AG04449 (cell line): ENCODE data around the gene YPEL1.

Experiments used
- CTCF ChIA-PET: fragments of 350-600 bp; formaldehyde crosslinking; extraction: SDS; loops from one replicate; lab custom pipeline; 2021; ENCODE audit warnings: antibody characterized with exemption; lab: Yijun Ruan, JAX
- POLR2A ChIA-PET: fragments of 400-600, 350-600 bp; formaldehyde crosslinking; extraction: SDS; loops from one replicate; lab custom pipeline; 2020; ENCODE audit warnings: antibody characterized with exemption, inconsistent platforms; lab: Yijun Ruan, JAX
- DNase-seq: peaks from one replicate; pipeline ENCODE4 v3.0.0-alpha.2; 2010; ENCODE audit warnings: low read depth, low spot score
- H3K4me3 ChIP-seq: 2 replicates; pipeline ENCODE4 v1.5.1; 2011; ENCODE audit warnings: low read depth, mild to moderate bottlenecking, control low read depth, low read length
- TF ChIP-seq, protein P1 (sequence below): IDR thresholded peaks from one replicate; pipeline ENCODE4 v1.5.1; 2011; ENCODE audit warnings: mild to moderate bottlenecking, moderate library complexity, low read length, control low read depth, inconsistent platforms; ENCODE audit not compliant: insufficient read depth; ENCODE audit errors: missing control alignments

Gene YPEL1

DNA sequence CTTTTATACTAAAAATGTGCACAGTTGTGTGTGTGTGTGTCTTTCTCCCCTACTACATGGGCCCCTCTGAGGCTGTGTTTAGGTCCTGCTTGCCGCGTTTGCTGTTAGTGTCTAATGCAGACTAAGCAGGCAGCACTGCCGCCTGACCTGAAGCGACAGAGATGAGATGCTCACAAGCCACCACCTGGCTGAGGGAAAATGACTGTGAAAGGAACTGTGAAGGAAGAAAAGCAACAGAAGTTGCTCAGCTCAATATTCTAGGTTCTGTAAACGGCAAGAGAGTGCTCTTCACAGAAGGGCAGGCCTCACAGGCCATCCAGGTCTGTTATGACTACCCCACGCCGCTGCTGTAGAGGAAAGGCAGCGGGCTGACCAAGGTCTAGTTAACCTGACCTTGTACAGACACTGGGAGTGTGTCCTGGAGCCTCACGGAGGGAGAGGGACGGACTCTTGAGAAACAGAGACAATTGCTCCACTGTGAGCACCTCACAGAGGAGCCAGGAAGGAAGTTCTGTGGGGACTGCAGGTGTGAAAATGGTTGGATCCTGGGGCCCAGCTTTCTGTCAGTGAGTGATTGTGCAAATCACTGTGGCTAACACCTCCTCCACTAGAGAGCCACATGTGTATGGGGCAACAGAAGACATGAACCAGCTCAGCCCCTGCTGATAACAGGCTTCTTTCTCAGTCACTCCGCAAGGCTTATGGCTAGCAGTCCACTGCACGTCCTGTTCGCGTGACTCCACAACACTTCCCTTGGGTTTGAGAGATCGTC is 31.3 kb upstream of the YPEL1 start:
- CTCF ChIA-PET: no interaction called here
- no peak for DNase-seq
- TF ChIP-seq, protein P1, sequence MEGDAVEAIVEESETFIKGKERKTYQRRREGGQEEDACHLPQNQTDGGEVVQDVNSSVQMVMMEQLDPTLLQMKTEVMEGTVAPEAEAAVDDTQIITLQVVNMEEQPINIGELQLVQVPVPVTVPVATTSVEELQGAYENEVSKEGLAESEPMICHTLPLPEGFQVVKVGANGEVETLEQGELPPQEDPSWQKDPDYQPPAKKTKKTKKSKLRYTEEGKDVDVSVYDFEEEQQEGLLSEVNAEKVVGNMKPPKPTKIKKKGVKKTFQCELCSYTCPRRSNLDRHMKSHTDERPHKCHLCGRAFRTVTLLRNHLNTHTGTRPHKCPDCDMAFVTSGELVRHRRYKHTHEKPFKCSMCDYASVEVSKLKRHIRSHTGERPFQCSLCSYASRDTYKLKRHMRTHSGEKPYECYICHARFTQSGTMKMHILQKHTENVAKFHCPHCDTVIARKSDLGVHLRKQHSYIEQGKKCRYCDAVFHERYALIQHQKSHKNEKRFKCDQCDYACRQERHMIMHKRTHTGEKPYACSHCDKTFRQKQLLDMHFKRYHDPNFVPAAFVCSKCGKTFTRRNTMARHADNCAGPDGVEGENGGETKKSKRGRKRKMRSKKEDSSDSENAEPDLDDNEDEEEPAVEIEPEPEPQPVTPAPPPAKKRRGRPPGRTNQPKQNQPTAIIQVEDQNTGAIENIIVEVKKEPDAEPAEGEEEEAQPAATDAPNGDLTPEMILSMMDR: no peak
- POLR2A ChIA-PET: no interaction called here
- no peak overlapping the region for H3K4me3 ChIP-seq

DNA sequence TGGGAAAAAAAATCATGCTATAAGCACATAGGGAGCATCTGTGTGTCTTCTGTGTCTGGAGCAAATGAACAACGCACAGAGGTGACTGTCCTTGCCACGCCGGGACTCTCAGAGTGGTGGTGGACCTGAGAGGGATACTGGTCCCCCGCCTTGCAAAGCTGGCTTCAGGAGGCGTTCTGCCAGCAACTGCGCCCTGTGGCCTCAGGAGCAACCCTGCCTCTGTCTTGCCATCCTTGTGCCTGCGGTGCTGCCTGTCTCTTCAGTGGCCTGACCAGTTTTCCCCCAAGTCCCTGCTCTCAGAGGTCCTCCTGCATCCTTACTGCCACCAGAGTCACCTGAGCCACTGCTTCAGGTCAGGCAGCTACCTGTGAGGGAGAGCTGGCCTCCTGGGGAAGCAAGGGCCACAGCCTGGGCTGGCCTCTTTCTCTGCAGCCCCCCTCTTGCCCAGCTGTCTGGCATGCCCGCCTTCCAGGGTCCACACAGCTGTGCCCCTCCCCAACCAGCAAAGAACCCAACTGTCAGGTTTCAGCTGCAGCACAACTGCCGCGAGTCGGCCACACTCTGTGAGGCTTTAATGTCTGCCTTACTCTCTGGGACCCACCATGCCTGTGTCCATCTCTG is 30.4 kb upstream of the YPEL1 start:
- POLR2A ChIA-PET: no interaction called here

DNA sequence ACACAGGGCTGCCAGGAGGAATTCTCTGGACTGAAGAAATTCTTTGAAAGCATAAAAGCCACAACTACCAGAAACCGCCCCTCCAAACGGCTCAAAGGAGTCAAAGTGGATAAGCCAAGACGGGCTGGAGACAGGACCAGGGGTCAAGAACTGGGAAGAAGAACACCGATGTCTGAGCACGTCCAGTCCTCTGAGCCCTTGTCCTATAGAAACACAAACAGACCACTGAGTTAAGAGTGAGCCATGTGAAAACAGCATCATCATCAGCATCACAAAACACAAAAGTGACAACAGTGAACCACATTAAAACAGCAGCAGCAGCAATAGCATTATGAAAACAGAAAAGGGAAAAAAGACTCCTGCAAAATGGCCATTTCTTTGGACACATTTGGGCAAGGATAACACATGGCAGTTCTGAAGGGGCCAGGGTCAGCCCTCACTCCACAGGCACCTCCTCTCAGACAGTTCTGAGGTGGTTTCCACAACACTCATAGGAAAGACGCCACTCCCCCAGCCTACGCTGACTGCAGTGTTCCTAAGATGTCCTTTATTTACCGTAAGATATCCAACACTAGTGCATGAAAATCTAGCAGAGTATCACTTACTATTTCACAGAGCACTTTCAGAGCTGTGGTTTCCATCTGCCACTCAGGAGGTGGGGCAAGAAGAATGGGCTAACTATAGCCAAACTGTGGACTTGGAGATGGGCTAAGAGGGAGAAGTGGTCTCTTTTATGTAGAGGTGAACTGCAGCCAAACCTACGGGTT is 28.6 kb upstream of the YPEL1 start:
- ChIA-PET POLR2A (no interaction called here), CTCF (no interaction called here)
- TF ChIP-seq, protein P1: no peak
- no peak for DNase-seq
- H3K4me3 ChIP-seq: no peak overlapping the region

More for the DNA sequence above, 30.4 kb upstream of the YPEL1 start:
- no peak overlapping the region for H3K4me3 ChIP-seq
- no peak for DNase-seq
- CTCF ChIA-PET: interaction anchor here (0.9 kb wide), 1 partner anchor 173 kb away, joined by 3 read pairs; no protein-coding TSS in a partner anchor
- TF ChIP-seq, protein P1: no peak

DNA sequence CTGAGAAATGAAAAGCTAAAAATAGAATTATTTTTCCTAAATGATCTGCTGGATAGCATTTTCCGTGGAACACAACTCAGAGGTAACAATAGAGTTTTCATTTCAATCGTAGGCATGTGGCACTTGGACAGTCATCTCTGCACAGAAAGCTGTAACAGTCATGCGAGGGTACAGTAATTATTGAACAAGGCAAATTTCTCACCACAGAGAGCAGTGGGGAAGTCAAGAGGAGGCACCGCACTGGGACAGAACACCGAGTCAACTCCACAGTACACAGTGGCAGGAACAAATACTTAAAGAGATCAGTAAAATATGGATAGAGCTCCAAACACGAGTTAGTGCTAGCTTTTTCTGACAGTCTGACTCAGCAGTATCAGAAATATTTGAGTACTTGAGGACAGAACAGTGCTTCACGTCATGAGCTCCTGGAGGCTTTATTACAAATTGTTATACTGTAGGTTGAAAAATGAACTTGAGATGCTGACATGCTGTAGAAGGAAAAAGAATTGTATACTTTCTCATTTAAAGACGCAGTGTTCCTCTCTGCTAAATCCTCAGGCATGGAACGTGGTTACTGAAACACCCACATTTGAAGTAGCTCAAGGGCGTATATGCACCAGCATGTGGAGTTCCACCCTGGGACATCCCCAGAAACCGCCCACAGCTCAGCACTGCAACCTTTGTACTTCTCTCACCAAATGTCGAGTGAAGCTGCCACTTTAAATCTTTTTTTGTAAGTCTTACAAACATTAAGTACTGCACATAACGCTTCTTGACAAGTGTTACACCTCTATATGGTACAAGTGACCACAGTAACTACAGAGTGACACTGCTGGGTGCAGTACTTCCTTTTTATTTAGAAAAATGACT is 27.4 kb upstream of the YPEL1 start:
- no peak for DNase-seq
- ChIA-PET POLR2A (interaction anchor here (0.6 kb wide), 1 partner anchor 12 kb away, joined by 3 read pairs; no protein-coding TSS in a partner anchor), CTCF (interaction anchor here (1.0 to 3.2 kb wide), 3 partner anchors 12 to 175 kb away, joined by 3 to 13 read pairs (median 9); no protein-coding TSS in a partner anchor)
- no peak overlapping the region for H3K4me3 ChIP-seq
- TF ChIP-seq, protein P1: no peak

DNA sequence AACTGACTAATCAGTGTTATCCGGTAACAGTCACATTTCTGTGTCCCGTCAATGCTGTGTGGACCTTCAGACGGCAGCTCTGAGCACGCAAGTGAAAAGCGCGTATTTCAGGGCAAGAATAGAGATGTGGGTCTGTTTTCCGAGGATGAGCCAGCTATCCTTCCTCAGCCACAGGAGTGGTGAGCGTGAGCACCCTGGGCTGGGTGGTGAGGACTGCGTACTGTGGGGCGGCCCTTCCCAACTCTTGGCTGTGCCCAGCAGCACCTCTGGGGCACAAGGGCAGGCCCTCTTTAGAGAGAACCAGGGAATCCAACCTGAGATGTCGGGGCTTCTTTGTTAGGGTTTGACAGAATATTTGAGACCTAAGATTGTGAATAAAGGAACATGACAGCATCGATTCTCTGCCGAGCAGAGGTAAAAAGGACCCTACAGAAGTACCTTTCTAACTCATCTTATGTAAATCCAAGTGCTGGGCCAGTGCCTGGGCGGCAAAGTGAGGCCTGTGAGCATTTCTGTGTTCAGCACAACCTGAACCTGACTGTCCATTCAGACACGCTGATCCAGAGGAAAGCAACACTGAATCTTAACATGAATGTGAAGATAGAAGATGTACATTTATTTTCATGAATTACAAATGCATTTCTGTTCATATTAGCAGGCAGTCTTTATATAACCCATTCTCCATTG is 26.5 kb upstream of the YPEL1 start:
- CTCF ChIA-PET: interaction anchor here (1.0 to 3.2 kb wide), 7 partner anchors 13 to 210 kb away, joined by 3 to 13 read pairs (median 3); partner anchors contain the start of gene PPM1F
- POLR2A ChIA-PET: no interaction called here
- DNase-seq: no peak
- TF ChIP-seq, protein P1: no peak
- no peak overlapping the region for H3K4me3 ChIP-seq
